ENCODE measurements around the gene PLS1.
"Not testable (repeated sequence)": the region's sequence is repeated elsewhere in the genome, so short reads cannot be mapped to it uniquely, and the experiment has no call there.

PLS1 gene

DNA sequence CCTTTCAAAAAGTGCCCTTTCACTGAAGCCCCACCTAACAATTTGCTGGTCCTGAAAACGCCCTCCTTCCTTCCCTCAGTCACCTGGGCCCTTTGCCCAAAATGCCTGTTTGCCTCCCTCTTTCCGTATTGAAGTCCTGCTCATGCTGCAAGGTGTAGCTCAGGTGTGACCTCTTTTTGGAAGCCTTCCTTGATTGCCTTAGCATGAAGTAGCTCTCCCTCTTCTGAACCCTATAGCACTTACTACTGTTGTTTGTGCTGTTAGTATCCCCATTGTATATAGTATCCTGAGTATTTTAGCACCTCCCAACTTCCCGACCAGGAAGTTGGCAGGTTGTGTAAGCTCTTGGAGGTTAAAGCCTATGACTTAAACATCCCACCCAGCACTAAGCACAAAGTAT is 1.7 kb downstream of the PLS1 start:
- no peak for DNase-seq

GRCh38 chr3:142601713-142602112 is 5.5 kb downstream of the PLS1 start:
- no peak for DNase-seq

GRCh38 chr3:142602619-142603385 is 6.6 kb downstream of the PLS1 start:
- DNase-seq, result no peak

GRCh38 chr3:142603386-142603705 is 7.2 kb downstream of the PLS1 start:
- not testable (repeated sequence) for DNase-seq

- no peak for DNase-seq
These were observed 8.7 kb downstream of the PLS1 start for GRCh38 chr3:142604940-142605339.

DNA sequence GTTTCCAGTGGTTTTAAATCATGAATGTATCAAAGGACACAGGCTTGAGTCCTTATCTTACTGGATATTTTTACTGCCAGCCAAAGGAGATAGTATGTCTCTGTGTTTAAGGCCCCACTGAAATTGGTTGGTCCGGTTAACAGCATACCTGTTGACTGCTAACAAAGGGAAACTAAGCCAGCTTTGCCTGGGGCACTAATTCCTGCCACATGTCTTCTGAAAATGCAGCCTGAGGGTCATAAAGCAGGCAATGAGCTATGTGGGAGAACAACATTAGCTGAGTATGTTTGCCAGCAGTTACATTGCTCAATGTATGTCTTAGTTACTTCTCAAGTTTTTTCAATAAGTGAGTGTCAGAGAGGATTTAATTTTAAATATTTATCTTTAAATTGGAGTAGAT is 12.4 kb downstream of the PLS1 start:
- no peak for DNase-seq

GRCh38 chr3:142609136-142609535 is 12.9 kb downstream of the PLS1 start:
- no peak for DNase-seq

DNA sequence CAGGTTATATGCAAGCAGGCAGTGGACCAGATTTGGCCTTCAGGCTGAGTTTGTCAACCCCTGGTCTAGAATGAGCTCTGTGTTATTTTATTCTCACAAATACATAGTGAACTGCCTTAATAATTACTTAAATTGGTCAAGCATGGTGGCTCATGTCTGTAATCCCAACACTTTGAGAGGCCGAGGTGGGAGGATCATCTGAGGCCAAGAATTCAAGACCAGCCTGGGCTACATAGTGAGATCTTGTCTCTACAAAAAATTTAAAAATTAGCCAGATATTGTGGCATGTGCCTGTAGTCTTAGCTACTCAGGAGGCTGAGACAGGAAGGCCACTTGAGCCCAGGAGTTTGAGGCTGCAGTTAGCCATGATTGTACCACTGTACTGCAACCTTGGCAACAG is 15.0 kb downstream of the PLS1 start:
- no peak for DNase-seq

DNA sequence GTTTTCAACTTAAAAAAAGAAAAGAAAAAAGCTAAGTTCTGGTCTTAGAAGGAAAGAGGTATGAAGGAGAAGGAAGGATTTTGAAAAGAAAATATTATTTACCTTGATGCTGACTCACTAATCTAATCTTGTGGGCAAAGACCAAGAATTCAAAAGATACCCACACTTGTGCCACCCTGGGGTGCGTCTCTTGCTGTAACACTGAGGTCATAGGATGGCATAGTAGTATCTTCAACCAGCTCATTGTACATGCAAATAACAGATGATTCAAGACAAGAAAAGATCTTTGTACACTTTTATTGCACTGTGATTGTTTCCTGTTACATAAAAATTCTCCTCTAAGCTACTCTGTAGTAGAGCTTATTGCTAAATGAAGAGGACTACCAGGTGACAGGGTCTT is 17.3 kb downstream of the PLS1 start:
- DNase-seq, result no peak

- no peak for DNase-seq
These were observed 17.9 kb downstream of the PLS1 start for GRCh38 chr3:142614059-142614626.

- no peak for DNase-seq
These were observed 19.0 kb downstream of the PLS1 start for GRCh38 chr3:142615171-142615570.

- peak; percentile 92 for DNase-seq
These were observed 22.8 kb downstream of the PLS1 start for GRCh38 chr3:142618917-142619461.

DNA sequence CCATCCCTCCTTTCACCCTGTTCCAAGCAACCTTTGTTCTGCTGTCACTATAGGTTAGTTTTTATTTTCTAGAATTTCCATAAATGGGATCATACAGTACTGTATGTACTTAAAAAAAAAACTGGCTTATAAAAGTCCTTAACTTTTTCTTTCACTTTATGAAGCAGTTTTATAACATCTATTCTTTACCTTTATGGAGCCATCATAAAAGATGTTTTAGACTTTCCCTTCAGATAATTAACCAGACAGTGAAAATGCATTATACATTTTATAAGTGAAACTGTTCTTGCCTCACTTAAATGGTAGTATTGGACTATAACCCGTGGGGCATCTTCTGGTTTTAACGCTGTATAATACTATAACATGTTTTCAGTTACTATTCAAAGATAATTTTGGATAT is 26.2 kb downstream of the PLS1 start:
- DNase-seq, result no peak

DNA sequence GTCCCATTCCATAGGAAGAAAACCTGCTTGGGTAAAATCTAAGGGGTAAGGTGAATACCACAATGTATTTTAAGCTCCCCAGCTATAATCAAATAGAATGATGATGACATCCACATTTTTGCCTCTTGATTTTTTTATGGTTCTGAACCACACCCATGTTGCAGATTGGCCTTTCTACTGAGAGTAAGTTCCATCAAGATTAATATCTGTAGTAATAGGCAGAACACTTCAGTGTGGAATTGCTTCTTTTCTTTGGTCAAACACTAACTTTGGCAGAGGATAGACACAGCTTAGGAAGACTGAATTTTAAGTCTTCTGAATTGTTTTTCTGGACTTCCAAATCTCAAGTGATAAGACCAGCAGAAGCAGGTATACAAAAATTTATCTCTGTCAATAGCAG is 27.0 kb downstream of the PLS1 start:
- DNase-seq, result no peak

DNA sequence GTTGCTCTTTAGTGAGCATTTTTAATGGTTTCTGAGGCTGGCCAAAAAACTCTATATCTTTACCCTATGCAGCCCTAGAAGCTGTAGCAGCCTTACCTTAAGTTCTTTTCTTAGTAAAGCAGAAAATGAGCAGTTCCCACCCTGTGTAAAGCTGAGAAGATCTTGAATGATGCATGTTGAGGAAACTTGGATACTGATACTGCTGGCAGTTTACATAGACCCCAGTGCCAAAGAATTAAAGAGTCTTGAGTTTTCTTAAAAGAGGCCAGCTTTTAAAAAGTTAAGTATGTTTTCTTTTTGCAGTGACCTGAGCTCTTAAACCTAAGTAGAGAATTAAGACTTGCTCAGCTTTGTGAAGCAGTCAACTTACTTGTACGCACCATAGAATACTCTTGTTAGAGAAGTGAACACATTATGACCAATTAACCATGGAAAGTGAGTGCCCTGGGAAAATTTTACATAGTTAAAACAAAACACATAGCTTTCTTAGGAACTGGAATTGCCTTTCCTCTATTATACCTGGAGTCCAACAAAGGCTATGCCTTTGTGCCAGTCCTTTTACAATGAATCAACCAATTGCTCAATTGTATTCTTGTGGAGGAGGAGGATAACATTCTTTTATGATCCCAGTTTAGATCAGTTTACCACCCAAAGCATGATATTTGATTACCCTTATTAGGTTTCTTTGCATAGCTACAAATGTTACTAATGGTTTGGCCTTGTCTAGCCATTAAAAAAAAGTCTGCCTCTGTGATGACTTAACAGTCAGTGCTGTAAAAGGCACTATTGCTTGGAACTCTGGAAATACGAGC is 28.4 kb downstream of the PLS1 start:
- DNase-seq, result no peak

DNA sequence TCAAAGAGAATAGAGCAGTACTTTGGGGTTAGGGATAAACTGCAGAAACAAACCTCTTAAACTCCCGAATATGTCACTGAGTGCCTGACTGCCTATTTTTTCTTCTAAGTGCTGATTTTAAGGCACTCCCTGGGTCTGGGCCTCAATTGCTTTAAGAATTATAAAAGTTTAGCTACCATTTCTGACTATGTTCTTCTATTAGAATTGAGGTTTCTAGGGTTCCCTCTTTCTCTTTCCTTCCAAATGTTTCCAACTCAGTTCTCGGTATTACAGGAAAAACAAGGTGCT is 28.9 kb downstream of the PLS1 start:
- no peak for DNase-seq

- DNase-seq, result no peak
These were observed 30.8 kb downstream of the PLS1 start for GRCh38 chr3:142626971-142627370.

- DNase-seq, result no peak
These were observed 32.6 kb downstream of the PLS1 start for GRCh38 chr3:142628801-142629200.

GRCh38 chr3:142633073-142633472 is 36.9 kb downstream of the PLS1 start:
- peak; percentile 83 for DNase-seq

DNA sequence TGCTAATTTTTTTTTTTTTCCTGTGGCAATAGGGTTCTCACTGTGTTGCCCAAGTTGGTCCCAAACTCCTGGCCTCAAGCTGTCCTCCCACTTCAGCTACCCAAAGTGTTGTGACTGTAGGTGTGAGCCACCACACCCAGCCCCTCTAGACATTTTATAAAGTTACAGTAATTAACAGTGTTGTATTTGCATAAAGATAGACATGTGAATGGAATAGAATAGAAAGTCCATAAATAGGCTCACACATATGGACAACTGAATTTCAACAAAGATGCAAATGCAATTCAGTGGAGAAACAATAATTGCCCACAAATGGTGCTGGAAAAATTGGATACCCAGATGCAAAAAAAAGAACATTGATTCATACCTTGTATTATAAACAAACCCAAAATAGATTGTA is 39.9 kb downstream of the PLS1 start:
- DNase-seq, result no peak

DNA sequence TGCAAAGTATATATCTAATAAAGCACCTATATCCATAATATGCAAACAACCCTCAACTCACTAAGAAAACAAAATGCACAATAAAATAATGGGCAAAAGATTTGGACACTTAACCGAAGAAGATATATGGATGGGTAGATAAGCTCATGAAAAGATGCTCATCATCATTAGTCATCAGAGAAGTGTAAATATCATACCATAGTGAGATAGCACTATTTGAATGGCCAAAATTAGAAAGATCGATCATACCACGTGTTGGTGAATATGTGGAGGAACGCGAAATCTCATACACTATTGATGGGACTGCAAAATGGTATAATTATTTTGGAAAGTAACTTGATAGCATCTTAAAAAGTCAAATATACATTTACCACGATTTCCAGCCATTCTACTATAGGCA is 40.5 kb downstream of the PLS1 start:
- no peak for DNase-seq

GRCh38 chr3:142638291-142638690 is 42.1 kb downstream of the PLS1 start:
- DNase-seq, result no peak

GRCh38 chr3:142641504-142641903 is 45.3 kb downstream of the PLS1 start:
- DNase-seq, result no peak

- no peak for DNase-seq
These were observed 46.8 kb downstream of the PLS1 start for GRCh38 chr3:142642956-142643355.

All from NCI-H2081 treated with DMSO at 0.1 percent for 48 hours (cell line).